H1 (cell line): ENCODE data around the gene NRIP2. TPM values are rescaled to one million over a fixed set of nuclear protein-coding genes. Genes with fewer than 3 reads are reported as not detected.

Experiments used
- CTCF ChIA-PET: fragments of 300-600 bp; sonication (Branson Sonifier 250); formaldehyde crosslinking; loops from one replicate; lab custom pipeline; 2021; ENCODE audit not compliant: partially characterized antibody; lab: Charles Lee
- POLR2A ChIA-PET: fragments of 300-600 bp; sonication (Branson Sonifier 250); formaldehyde crosslinking; loops from one replicate; lab custom pipeline; 2021; ENCODE audit warnings: inconsistent platforms; ENCODE audit not compliant: partially characterized antibody; lab: Charles Lee
- DNase-seq, 2 experiments: peaks; one replicate each; pipeline versions ENCODE4 v3.0.0 to v3.0.0-alpha.2; 2010 to 2022; ENCODE audit warnings: low spot score in 2 of 2, low read depth in 1 of 2, mixed read lengths in 1 of 2
- FAIRE-seq: peaks from 2 replicates; lab custom pipeline; 2011; peaks lifted over from hg19 to GRCh38; lab: Jason Lieb, UNC
- H2AFZ ChIP-seq: 2 replicates; pipeline ENCODE4 v1.8.1; 2012; ENCODE audit warnings: low read length, inconsistent platforms
- H2AK5ac ChIP-seq: 2 replicates; pipeline ENCODE4 v1.6.1; 2013; ENCODE audit warnings: low read depth, low read length
- H2BK120ac ChIP-seq: replicated peaks from 2 replicates; pipeline ENCODE3; 2013; ENCODE audit warnings: low read depth, low read length, inconsistent platforms
- H2BK12ac ChIP-seq: 2 replicates; pipeline ENCODE4 v1.6.1; 2013; ENCODE audit warnings: low read depth, low read length
- H2BK15ac ChIP-seq: 2 replicates; pipeline ENCODE4 v1.6.1; 2013; ENCODE audit warnings: low read length
- H2BK20ac ChIP-seq: 2 replicates; pipeline ENCODE4 v1.6.1; 2013; ENCODE audit warnings: low read length
- H2BK5ac ChIP-seq: 2 replicates; pipeline ENCODE4 v1.6.1; 2013; ENCODE audit warnings: low read depth, low read length
- H3K14ac ChIP-seq: 2 replicates; pipeline ENCODE4 v1.6.1; 2013; ENCODE audit warnings: inconsistent platforms; ENCODE audit not compliant: insufficient read length
- H3K18ac ChIP-seq: 2 replicates; pipeline ENCODE4 v1.6.1; 2013; ENCODE audit warnings: low read length; ENCODE audit errors: extremely low read depth
- H3K23ac ChIP-seq: 2 replicates; pipeline ENCODE4 v1.6.1; 2013; ENCODE audit warnings: inconsistent platforms; ENCODE audit not compliant: insufficient read length
- H3K23me2 ChIP-seq: 2 replicates; pipeline ENCODE4 v1.6.1; 2013; ENCODE audit warnings: low read depth, low read length
- H3K27ac ChIP-seq: 2 replicates; pipeline ENCODE4 v1.6.1; 2011; ENCODE audit warnings: low read depth, low read length, inconsistent platforms
- H3K27me3 ChIP-seq, 4 experiments: replicated peaks in 1 of 4; 1 replicate in 1 of 4; 2 replicates in 3 of 4; pipeline versions ENCODE4 v1.6.1 to v1.8.1; 2011 to 2013; ENCODE audit warnings: low read length in 3 of 4, mild to moderate bottlenecking in 3 of 4, inconsistent platforms in 2 of 4, mixed read lengths in 2 of 4, moderate library complexity in 1 of 4; ENCODE audit not compliant: control insufficient read depth in 3 of 4, insufficient read depth in 3 of 4; ENCODE audit errors: extremely low read depth in 1 of 4
- H3K36me3 ChIP-seq, 4 experiments: 2 replicates each; pipeline versions ENCODE4 v1.6.1 to v1.8.1; 2011 to 2013; ENCODE audit warnings: mild to moderate bottlenecking in 4 of 4, low read length in 3 of 4, moderate library complexity in 2 of 4, control low read depth in 1 of 4, inconsistent platforms in 1 of 4; ENCODE audit not compliant: insufficient read depth in 4 of 4, control insufficient read depth in 2 of 4
- H3K4ac ChIP-seq: replicated peaks from 2 replicates; pipeline ENCODE3; 2013; ENCODE audit warnings: low read length, low read depth, mixed read lengths, inconsistent platforms; ENCODE audit not compliant: insufficient read length
- H3K4me1 ChIP-seq, 4 experiments: replicated peaks in 1 of 4; 1 replicate in 1 of 4; 2 replicates in 3 of 4; pipeline versions ENCODE4 v1.6.1 to v1.8.1; 2011 to 2013; ENCODE audit warnings: low read length in 3 of 4, inconsistent platforms in 2 of 4, mixed read lengths in 1 of 4; ENCODE audit not compliant: insufficient read depth in 4 of 4, control insufficient read depth in 3 of 4
- H3K4me2 ChIP-seq, 2 experiments: 2 replicates each; pipeline versions ENCODE4 v1.6.1 to v1.8.1; 2011 to 2013; ENCODE audit warnings: low read depth in 2 of 2, low read length in 2 of 2, control low read depth in 1 of 2, inconsistent platforms in 1 of 2, mild to moderate bottlenecking in 1 of 2; ENCODE audit not compliant: insufficient read depth in 1 of 2
- H3K4me3 ChIP-seq, 4 experiments: fragments of 200-600, 300-600 bp in 1 of 4; sonication (generic), shearing (Covaris generic), sonication (Bioruptor Twin) in 1 of 4; 2 replicates each; pipeline versions ENCODE4 v1.5.1 to v1.8.1; 2011 to 2016; ENCODE audit warnings: low read length in 4 of 4, low read depth in 3 of 4, control low read depth in 2 of 4, inconsistent platforms in 2 of 4, mild to moderate bottlenecking in 2 of 4, mixed read lengths in 1 of 4, moderate library complexity in 1 of 4; ENCODE audit not compliant: insufficient read depth in 2 of 4; ENCODE audit errors: extremely low read depth in 1 of 4
- H3K56ac ChIP-seq: replicated peaks from 2 replicates; pipeline ENCODE3; 2013; ENCODE audit warnings: low read depth, mild to moderate bottlenecking, mixed read lengths, low read length, inconsistent platforms; ENCODE audit not compliant: insufficient read length
- H3K79me1 ChIP-seq: 2 replicates; pipeline ENCODE4 v1.6.1; 2013; ENCODE audit warnings: low read depth, low read length, control low read depth
- H3K79me2 ChIP-seq, 2 experiments: 2 replicates each; pipeline versions ENCODE4 v1.6.1 to v1.8.1; 2012 to 2013; ENCODE audit warnings: low read length in 2 of 2, mild to moderate bottlenecking in 2 of 2, inconsistent platforms in 1 of 2; ENCODE audit not compliant: insufficient read depth in 2 of 2, control insufficient read depth in 1 of 2
- H3K9ac ChIP-seq, 4 experiments: replicated peaks in 1 of 4; 1 replicate in 1 of 4; 2 replicates in 3 of 4; pipeline versions ENCODE4 v1.6.1 to v1.8.1; 2011 to 2013; ENCODE audit warnings: low read depth in 3 of 4, low read length in 3 of 4, control low read depth in 2 of 4, mild to moderate bottlenecking in 2 of 4, moderate library complexity in 2 of 4, inconsistent platforms in 1 of 4; ENCODE audit errors: extremely low read depth in 1 of 4
- H3K9me3 ChIP-seq, 2 experiments: 2 replicates each; pipeline versions ENCODE4 v1.6.1 to v1.8.1; 2012 to 2013; ENCODE audit warnings: mild to moderate bottlenecking in 2 of 2, moderate library complexity in 2 of 2, control low read depth in 1 of 2, inconsistent platforms in 1 of 2, low read depth in 1 of 2, low read length in 1 of 2, mixed read lengths in 1 of 2; ENCODE audit not compliant: insufficient read depth in 2 of 2
- H4K20me1 ChIP-seq, 2 experiments: replicated peaks in 1 of 2; 2 replicates each; pipeline versions ENCODE3 to v1.8.1; 2011 to 2013; ENCODE audit warnings: inconsistent platforms in 2 of 2, low read length in 2 of 2, mild to moderate bottlenecking in 1 of 2; ENCODE audit not compliant: insufficient read depth in 2 of 2, control insufficient read depth in 1 of 2
- H4K5ac ChIP-seq: 2 replicates; pipeline ENCODE4 v1.6.1; 2013; ENCODE audit warnings: low read length, low read depth, mixed read lengths, inconsistent platforms; ENCODE audit not compliant: insufficient read length
- H4K8ac ChIP-seq: 2 replicates; pipeline ENCODE4 v1.8.0; 2013; ENCODE audit warnings: mild to moderate bottlenecking, moderate library complexity, low read length, inconsistent platforms; ENCODE audit not compliant: insufficient read depth; ENCODE audit errors: extremely low read depth
- H4K91ac ChIP-seq: replicated peaks from 2 replicates; pipeline ENCODE3; 2013; ENCODE audit warnings: low read length, mixed read lengths, inconsistent platforms; ENCODE audit not compliant: insufficient read length
- BRCA1 ChIP-seq: IDR thresholded peaks from 2 replicates; pipeline ENCODE4 v1.6.1; 2012; ENCODE audit warnings: low read depth, low read length, improper control_type of control experiment
- CREB1 ChIP-seq: IDR thresholded peaks from 2 replicates; pipeline ENCODE4 v1.6.1; 2012; ENCODE audit warnings: inconsistent platforms
- HDAC2 ChIP-seq, 2 experiments: fragments of 300-600 bp in 1 of 2; sonication (generic) in 1 of 2; IDR thresholded peaks; 2 replicates each; pipeline ENCODE4 v1.6.1; 2011 to 2012; ENCODE audit warnings: low read depth in 2 of 2, low read length in 2 of 2, mild to moderate bottlenecking in 2 of 2, moderate library complexity in 2 of 2, borderline replicate concordance in 1 of 2, inconsistent platforms in 1 of 2
- RNF2 ChIP-seq: fragments of 200-900, 300-1000 bp; sonication (generic); IDR thresholded peaks from 2 replicates; pipeline ENCODE4 v1.7.1; 2016; ENCODE audit warnings: borderline replicate concordance, low read depth, mild to moderate bottlenecking, antibody characterized with exemption, low read length; ENCODE audit not compliant: poor library complexity, severe bottlenecking; ENCODE audit errors: missing control alignments
- SIX5 ChIP-seq: IDR thresholded peaks from 2 replicates; pipeline ENCODE4 v1.6.1; 2011; ENCODE audit warnings: mild to moderate bottlenecking, low read depth, low read length
- TAF1 ChIP-seq: IDR thresholded peaks from 2 replicates; pipeline ENCODE4 v1.6.1; 2011; ENCODE audit warnings: mild to moderate bottlenecking, low read depth, low read length
- USF2 ChIP-seq: IDR thresholded peaks from 2 replicates; pipeline ENCODE4 v1.6.1; 2011; ENCODE audit warnings: low read length, improper control_type of control experiment
- WGBS, 2 experiments: shearing (Covaris generic) in 1 of 2; methylation state at CpG; one replicate each; pipeline versions ENCODE4 v1.1.6 to v1.1.7; 2013 to 2015; ENCODE audit warnings: low lambda C conversion rate in 2 of 2, mixed read lengths in 2 of 2, inconsistent platforms in 1 of 2, low coverage in 1 of 2, missing lambda C conversion rate in 1 of 2; ENCODE audit not compliant: insufficient replicate concordance in 2 of 2, insufficient coverage in 1 of 2, insufficient read length in 1 of 2; ENCODE audit errors: extremely low coverage in 1 of 2, missing lambda C conversion rate in 1 of 2; 5-methylcytosine and 5-hydroxymethylcytosine counted together
- polyA plus RNA-seq, 7 experiments: library from polyadenylated mRNA; depleted of rRNA in 3 of 7; stranded (reverse) in 5 of 7; unstranded in 2 of 7; fragments of >200 nt in 5 of 7; fragments of 200-250 nt in 2 of 7; gene quantifications; 1 replicate in 5 of 7; 2 replicates in 1 of 7; 4 replicates in 1 of 7; pipeline versions ENCODE4 v1.2.1 to v1.2.3, GENCODE V29; 2011 to 2013; ENCODE audit warnings: missing spikeins in 2 of 7, mixed read lengths in 2 of 7
- total RNA-seq: library from RNA; stranded (reverse); fragmentation: NEBNext Ultra II Directional; extraction: Animal tissue kit (Norgen Biotek cat#: 25700); gene quantifications from 2 replicates; pipeline ENCODE4 v1.2.1, GENCODE V29; 2021

The NRIP2 gene
- total and polyA plus RNA-seq, 2 of the 8 experiments (the other 6 are each of a cell fraction or from before 2014, with no cell fraction given) = 0.06 TPM; not detected in 1

DNA sequence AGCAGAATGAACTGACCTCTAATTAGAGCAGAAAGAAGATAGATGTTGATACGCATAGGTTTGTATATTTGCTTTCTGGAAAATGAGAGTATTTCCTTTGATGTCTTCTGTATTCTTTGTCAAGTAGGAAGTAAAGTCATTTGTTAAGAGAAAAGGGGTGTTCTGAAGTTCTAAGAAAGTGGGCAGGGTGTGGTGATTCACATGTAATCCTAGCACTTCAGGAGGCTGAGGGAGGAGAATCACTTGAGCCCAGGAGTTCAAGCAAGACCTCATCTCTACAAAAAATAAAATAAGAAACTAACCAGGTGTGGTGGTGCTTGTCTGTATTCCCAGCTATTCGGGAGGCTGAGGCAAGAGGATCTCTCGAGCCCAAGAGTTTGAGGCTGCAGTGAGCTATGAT lies 45.0 kb upstream of the NRIP2 start:
- no peak overlapping the region for H2BK5ac ChIP-seq
- TF ChIP-seq SIX5 = no peak
- TF ChIP-seq HDAC2 (IDR thresholded peaks at IDR 0.05; ENCODE audit: borderline replicate concordance in 1 of 2, low read depth in 2 of 2, low read length in 2 of 2) = no peak
- TF ChIP-seq BRCA1 = no peak
- TF ChIP-seq RNF2 = no peak
- TF ChIP-seq TAF1 = no peak
- no peak for TF ChIP-seq USF2
- TF ChIP-seq CREB1 = no peak
- FAIRE-seq = no peak
- peaks cover 1 to 2% of the 10 kb centered on the region in 2 experiments for H4K20me1 ChIP-seq
- no peaks in the 10 kb centered on the region for H3K9me3 ChIP-seq
- no peak overlapping the region for H4K5ac ChIP-seq
- POLR2A ChIA-PET = interaction anchor here (1.0 to 4.1 kb wide), 5 partner anchors 11 to 34 kb away, joined by 3 to 31 read pairs (median 6); partner anchors contain the start of genes TEX52 and TULP3
- H3K4me2 ChIP-seq = no peak overlapping the region; a peak in 1 of 4 replicates
- no peak overlapping the region for H2BK120ac ChIP-seq
- no peak overlapping the region for H4K91ac ChIP-seq
- peaks cover 0 to 19% (median 1%) of the 10 kb centered on the region in 4 experiments; a peak in 2 of 8 replicates for H3K36me3 ChIP-seq
- H3K9ac ChIP-seq = no peak overlapping the region
- H3K14ac ChIP-seq = no peak overlapping the region
- H3K23me2 ChIP-seq = peaks cover 7% of the 10 kb centered on the region
- no peak overlapping the region for H2BK20ac ChIP-seq
- no peak overlapping the region for H2AFZ ChIP-seq
- DNase-seq = no peak
- H3K4ac ChIP-seq = no peak overlapping the region
- no peaks in the 10 kb centered on the region for H3K27me3 ChIP-seq
- H3K27ac ChIP-seq = no peak overlapping the region
- no peak overlapping the region for H4K8ac ChIP-seq
- WGBS, 2 experiments = 97% methylated on average over 3 of the region's 3 CpGs; no CpG with 5 or more reads in 1 of the 2 experiments
- H3K79me2 ChIP-seq = peaks cover 3 to 68% of the 10 kb centered on the region in 2 experiments; a peak in 3 of 4 replicates
- peaks cover 2 to 4% (median 3%) of the 10 kb centered on the region in 4 experiments; a peak in 5 of 7 replicates for H3K4me1 ChIP-seq
- H3K23ac ChIP-seq = no peak overlapping the region
- H3K56ac ChIP-seq = no peak overlapping the region
- H3K79me1 ChIP-seq = peaks cover 6% of the 10 kb centered on the region
- no peak overlapping the region for H2BK15ac ChIP-seq
- no peak overlapping the region for H2AK5ac ChIP-seq
- H3K4me3 ChIP-seq = no peak overlapping the region
- CTCF ChIA-PET = interaction anchor here (0.9 to 4.7 kb wide), 10 partner anchors 10 to 147 kb away, joined by 3 to 33 read pairs (median 4); partner anchors contain the start of gene TULP3
- no peak overlapping the region for H3K18ac ChIP-seq
- H2BK12ac ChIP-seq = no peak overlapping the region
